GM12878 (cell line): ENCODE data around the gene TDRD15.
"Not testable (repeated sequence)": the region's sequence is repeated elsewhere in the genome, so short reads cannot be mapped to it uniquely, and the experiment has no call there.

Source experiments
- CEBPZ ChIP-seq: fragments of 150-350 bp; IDR thresholded peaks from 2 replicates; pipeline ENCODE4 v1.6.1; 2016; ENCODE audit warnings: low read depth, low read length
- PBX3 ChIP-seq: IDR thresholded peaks from 2 replicates; pipeline ENCODE4 v1.6.1; 2011; ENCODE audit warnings: mild to moderate bottlenecking, low read depth, low read length, moderate library complexity; ENCODE audit not compliant: insufficient replicate concordance
- POLR2A ChIP-seq: IDR thresholded peaks from 2 replicates; pipeline ENCODE4 v1.6.1; 2011; ENCODE audit warnings: low read depth, mild to moderate bottlenecking, low read length
- TF ChIP-seq, protein P1 (sequence below): fragments of 450-650 bp; IDR thresholded peaks from 2 replicates; pipeline ENCODE4 v1.6.1; 2016; ENCODE audit warnings: mild to moderate bottlenecking

DNA sequence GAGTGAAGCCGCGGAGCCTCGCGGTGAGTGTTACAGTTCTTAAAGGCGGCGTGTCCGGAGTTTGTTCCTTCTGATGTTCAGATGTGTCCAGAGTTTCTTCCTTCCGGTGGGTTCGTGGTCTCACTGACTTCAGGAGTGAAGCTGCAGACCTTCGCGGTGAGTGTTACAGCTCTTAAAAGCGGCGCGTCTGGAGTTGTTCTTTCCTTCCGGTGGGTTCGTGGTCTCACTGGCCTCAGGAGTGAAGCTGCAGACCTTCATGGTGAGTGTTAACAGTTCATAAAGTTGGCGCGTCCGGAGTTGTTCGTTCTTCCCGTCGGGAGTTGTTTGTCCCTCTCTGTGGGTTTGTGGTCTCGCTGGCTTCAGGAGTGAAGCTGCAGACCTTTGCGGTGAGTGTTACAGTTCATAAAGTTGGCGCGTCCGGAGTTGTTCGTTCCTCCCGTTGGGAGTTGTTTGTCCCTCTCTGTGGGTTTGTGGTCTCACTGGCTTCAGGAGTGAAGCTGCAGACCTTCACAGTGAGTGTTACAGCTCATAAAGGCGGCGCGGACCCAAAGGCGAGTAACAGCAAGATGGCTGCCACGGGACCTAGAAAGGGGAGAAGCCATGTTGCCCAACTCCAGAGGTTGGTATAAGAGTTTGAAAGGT is 22.1 kb upstream of the TDRD15 start:
- TF ChIP-seq PBX3, CEBPZ, POLR2A: not testable (repeated sequence)
- TF ChIP-seq, protein P1, sequence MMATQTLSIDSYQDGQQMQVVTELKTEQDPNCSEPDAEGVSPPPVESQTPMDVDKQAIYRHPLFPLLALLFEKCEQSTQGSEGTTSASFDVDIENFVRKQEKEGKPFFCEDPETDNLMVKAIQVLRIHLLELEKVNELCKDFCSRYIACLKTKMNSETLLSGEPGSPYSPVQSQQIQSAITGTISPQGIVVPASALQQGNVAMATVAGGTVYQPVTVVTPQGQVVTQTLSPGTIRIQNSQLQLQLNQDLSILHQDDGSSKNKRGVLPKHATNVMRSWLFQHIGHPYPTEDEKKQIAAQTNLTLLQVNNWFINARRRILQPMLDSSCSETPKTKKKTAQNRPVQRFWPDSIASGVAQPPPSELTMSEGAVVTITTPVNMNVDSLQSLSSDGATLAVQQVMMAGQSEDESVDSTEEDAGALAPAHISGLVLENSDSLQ = not testable (repeated sequence)
